Stimulated activated CD8-positive, alpha-beta memory T cell treated with anti-CD3 and anti-CD28 coated beads, Interleukin-12 subunit alpha, Interleukin-12 subunit beta, amount 100 ng/mL, for 24 hours (primary cell): ENCODE measurements around the gene RPS28.
"Not testable (repeated sequence)": the region's sequence is repeated elsewhere in the genome, so short reads cannot be mapped to it uniquely, and the experiment has no call there.

ENCODE experiments used
- DNase-seq: peaks from one replicate; pipeline ENCODE4 v3.0.0-alpha.2; 2020; ENCODE audit errors: extremely low read depth

Gene RPS28

DNA sequence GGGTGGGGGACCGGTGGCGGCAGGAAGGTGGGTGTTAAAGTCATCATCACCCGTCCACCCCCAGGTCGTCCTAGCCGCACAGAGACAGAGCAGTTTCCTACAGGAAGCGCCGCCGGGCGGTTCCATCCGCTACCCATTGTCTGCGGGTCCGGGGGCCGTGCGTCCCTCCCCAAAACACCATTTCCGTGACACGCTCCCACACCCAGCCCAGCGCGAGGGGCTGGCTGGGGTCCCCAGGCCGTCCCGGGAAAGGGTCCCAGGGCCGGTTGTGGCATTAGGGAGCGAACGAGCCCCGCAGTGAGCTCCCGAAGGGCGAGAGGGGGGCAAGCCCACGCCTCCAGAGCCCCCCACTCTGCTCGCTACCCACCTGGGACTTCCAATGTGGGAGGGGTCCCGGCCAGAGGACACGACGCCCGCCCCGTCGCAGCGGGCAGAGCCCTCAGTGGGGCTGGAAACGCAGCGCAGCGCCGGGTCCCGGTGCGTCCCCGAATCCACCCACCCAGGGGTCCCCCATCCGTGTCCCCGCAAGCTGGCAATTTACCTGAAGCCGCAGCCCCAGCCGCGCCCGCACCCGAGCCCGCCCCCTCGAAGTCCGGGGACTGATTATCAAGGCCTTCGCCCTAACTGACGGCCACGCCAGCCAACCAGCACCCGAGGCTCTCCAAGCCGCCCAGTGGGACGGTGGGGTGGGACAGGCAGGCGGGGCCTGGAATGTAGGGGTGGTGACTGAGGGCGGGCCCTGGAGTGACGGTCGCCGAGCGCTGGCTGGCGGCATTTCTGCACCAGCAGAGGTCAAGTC is 21.6 kb downstream of the RPS28 start, which contains the start of gene KANK3:
Gene KANK3 (minus strand): TSS at position 579 of the 799 bp plus-strand sequence. CDS start 5,434 bp downstream, outside the sequence.
- peak; percentile 82 for DNase-seq

DNA sequence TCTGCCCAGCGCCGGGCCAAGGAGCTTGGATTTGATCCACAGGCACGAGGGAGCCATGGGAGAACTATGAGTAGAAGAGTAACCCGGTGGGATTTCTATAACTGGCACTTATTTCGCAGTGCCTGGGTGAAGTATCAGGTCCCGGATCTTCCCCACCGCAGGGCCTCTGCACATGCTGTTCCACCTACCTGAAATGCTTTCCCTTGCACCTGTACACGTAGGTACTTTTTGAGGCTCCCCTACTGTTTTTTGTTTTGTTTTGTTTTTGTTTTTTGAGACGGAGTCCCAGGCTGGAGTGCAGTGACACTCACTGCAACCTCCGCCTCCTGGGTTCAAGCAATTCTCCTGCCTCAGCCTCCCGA is 22.2 kb downstream of the RPS28 start:
- DNase-seq: no peak

DNA sequence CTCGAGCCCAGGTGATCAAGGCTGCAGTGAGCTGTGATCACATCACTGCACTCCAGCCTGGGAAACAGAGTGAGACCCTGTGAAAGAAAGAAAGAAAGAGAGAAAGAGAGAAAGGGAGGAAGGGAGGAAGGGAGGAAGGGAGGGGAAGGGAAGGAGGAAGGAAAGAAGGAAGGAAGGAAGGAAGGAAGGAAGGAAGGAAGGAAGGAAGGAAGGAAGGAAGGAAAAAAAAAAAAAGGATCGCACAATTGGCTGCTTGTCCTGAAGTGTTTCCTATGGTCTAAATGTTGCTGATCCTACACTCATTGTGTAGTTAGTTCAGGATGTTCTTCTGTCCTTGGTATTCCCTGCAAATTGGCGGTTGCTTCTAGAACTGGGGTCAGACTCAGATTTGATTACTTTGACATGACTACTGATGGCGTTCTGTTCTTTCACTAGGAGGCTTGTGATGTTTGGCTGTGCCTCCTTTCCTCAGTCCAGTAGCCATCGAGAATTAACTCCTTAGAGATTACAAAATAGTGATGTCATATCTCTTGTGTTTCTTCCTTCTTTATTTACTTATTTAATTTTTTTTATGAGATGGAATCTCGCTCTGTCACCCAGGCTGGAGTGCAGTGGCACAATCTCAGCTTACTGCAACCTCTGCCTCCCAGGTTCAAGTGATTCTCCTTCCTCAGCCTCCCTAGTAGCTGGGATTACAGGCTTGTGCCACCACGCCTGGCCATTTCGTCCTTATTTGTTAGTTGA is 28.5 kb downstream of the RPS28 start:
- not testable (repeated sequence) for DNase-seq

DNA sequence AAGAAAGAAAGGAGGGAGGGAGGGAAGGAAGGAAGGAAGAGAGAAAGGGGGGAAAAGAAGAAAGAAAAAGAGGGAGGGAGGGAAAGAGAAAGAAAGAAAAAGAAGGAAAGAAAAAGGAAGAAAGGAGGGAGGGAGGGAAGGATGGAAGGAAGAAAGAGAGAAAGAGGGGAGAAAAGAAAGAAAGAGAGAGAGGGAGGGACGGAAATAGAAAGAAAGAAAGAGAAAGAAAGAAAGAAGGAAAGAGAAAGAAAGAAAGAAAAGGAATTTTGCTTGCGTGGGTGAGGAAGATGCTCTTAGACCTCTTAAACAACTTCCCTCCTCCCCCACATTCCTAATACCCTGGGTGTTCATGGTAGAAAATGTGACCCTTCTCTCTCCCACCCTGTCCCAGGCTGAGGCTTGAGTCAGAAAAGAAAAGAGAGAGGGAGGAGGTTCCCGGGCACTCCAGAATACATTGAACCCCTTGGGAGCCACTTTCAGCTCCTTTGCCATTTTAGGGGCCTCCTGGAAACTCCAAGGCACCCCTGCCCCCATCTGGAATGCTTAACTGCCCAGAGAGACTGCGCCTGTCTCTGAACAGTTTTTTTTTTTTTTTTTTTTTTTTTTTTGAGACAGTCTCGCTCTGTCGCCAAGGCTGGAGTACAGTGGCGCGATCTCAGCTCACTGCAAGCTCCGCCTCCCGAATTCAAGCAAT is 31.0 kb downstream of the RPS28 start:
- DNase-seq: no peak

DNA sequence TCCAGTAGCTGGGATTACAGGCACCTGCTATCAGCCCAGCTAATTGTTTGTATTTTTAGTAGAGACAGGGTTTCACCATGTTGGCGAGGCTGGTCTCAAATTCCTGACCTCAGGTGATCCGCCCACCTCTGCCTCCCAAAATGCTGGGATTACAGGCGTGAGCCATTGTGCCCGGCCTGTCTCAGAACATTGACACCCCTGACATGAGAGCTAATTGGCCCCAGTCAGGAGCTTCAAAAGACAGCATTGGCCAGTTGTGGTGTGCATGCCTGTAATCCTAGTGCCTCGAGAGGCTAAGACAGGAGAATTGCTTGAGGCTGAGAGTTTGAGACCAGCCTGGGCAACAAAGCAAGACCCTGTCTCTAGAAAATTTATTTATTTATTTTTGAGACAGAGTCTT is 31.5 kb downstream of the RPS28 start:
- DNase-seq: not testable (repeated sequence)

DNA sequence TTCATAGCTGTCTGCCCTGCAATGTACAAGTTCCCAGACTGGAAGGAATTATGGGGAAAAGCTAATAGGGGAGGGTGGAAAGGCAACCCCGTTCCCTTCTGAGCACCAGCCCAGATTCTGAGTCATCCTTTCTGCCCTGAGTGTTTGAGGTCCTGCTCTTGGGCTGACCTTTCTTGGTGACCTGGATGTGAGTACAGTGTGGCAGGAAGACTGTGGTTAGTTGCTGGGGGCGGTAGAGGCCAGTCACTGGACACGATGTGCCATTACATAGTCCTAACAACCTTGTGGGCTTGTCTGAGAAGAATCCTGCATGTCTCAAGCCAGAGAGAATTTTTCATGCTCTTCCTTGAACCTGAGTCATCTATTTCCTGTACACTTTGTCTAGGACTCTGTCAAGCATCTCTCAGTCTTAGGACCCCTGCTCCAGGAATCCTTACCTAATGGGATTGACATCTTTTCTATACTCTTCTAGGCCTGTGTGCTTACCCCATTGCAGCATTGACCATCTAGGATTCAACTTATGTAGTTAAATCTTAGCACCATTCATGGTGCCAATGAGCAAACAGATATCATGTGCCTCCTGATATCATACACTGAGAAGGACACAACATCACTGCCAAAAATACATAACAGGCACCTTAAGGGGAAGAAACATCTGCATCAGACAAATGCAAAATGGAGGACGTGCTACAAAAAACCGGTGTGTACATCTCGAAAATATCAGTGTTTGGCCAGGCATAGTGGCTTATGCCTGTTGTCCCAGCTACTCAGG is 34.5 kb downstream of the RPS28 start:
- DNase-seq: no peak

DNA sequence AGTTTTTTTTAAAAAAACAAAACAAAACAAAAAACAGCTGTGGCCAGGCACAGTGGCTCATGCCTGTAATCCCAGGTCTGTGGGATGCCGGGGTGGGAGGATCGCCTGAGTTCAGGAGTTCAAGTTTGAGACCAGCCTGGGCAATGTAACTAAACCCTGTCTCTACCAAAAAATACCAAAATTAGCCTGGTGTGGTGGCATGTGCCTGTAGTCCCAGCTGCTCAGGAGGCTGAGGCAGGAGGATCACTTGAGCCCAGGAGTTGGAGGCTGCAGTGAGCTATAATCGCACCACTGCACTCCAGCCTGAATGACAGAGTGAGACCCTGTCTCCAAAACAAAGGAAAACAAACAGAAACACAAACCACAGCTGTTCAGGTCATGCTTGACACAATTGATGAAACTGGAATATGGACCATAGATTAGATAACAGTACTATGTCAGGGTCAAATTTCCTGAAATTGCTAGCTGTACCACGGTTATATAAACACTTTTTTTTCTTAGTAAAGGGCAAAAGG is 35.8 kb downstream of the RPS28 start:
- no peak for DNase-seq

DNA sequence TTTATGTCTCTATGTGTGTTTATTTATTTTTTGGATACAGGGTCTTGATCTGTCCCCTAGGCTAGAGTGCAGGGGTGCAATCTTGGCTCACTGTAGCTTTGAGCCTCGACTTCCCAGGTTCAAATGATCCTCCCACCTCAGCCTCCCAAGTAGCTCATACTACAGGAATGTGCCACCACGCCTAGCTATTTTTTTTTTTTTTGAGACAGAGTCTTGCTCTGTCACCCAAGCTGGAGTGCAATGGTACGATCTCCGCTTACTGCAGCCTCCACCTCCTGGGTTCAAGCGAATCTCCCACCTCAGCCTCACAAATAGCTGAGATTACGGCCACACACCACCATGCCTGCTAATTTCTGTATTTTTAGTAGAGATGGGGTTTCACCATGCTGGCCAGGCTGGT is 37.7 kb downstream of the RPS28 start:
- DNase-seq: no peak

DNA sequence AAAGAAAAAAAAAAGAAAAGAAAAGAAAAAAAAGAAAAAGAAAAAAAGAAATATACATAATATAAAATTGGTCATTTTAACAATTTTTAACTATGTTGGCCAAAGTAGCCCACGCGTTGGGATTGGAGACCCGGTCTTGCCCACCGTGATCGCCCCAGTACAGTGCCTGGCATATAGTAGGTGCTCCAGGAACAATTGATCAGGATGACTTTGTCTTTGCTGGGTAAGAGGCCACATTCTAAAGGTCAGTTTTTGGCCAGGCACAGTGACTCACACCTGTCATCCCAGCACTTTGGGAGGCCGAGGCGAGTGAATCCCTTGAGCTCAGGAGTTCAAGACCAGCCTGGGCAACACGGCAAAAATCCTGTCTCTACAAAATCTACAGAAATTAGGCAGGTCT is 38.9 kb downstream of the RPS28 start:
- DNase-seq: no peak

DNA sequence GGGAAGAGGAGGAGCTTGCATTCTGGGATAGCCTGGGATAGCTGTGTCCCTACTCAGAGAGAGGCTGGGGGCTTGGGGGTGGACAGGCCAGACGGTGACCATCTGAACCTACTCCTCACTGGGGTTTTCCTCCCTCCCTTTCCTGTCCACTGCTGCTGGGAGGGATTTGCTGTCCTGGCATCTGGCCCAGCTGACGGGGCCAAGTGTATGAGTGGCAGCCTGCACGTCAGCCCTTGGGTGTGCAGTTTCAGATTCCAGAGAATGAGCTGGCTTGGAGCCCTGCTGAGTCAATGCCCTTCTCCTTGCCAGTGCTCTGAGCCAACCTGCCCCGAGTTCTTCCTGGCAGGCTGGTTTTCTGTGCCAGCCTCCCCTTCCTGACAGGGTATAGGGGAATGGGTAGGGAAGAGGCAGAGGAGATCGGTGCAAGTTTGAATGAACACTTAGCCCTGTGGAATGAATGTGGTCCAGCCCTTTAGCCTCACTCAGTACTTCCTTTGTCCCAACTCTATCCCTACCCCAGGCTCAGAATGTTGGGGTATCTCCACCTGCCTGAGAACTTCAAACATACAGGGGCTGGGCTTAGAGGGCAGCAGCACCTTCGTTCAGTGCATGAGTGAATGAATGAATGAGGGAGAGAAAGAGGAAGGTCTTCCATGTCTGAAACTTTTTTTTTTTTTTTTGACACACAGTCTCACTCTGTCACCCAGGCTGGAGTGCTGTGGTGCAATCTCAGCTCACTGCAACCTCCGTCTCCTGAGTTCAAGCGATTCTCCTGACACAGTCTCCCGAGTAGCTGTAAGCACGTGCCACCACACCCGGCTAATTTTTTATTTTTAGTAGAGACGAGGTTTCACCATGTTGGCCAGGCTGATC is 40.9 kb downstream of the RPS28 start:
- DNase-seq: no peak

DNA sequence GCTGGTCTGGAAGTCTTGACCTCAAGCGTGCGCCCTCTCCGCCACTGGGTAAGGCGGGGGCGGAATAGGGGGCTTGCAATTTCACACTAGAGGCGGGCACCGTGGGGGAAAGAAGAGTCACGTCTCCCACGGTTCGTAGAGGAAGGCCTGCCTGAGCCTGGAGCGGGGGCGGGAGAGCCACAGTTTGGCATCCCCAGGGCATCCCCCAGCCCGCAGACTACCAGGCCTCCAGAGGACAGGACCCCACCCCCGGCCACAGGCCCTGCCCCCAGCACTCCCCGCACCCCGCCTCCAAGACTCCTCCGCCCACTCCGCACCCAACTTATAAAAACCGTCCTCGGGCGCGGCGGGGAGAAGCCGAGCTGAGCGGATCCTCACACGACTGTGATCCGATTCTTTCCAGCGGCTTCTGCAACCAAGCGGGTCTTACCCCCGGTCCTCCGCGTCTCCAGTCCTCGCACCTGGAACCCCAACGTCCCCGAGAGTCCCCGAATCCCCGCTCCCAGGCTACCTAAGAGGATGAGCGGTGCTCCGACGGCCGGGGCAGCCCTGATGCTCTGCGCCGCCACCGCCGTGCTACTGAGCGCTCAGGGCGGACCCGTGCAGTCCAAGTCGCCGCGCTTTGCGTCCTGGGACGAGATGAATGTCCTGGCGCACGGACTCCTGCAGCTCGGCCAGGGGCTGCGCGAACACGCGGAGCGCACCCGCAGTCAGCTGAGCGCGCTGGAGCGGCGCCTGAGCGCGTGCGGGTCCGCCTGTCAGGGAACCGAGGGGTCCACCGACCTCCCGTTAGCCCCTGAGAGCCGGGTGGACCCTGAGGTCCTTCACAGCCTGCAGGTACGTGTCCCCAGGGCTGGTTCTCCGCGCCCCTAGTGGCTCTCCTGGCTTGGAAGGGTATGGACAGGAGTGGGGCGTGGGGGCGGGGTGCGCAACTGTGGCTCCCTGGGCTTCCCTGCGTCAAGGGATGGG is 42.8 kb downstream of the RPS28 start, which contains the start of gene ANGPTL4:
Gene ANGPTL4 (plus strand): TSS at position 353 of the 969 bp plus-strand sequence. CDS start 167 bp downstream, at position 520.
- DNase-seq: no peak

DNA sequence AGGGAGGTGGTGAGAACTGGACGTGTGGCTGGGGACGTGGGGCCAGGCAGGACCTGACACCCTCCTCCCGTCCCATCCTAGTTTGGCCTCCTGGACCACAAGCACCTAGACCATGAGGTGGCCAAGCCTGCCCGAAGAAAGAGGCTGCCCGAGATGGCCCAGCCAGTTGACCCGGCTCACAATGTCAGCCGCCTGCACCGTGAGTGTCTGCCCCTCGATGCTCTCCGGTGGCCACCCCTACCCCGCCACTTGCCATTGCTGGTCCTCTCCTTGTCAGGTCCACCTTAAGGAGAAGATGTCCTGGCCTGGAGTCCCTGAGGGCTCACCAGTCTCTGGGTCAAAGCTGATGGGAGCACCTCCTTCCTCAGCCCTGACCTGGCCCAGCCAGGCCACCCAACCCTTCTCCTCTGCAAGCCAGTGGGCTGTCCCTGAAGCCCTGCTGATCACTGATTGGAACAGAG is 44.9 kb downstream of the RPS28 start:
- DNase-seq: no peak

DNA sequence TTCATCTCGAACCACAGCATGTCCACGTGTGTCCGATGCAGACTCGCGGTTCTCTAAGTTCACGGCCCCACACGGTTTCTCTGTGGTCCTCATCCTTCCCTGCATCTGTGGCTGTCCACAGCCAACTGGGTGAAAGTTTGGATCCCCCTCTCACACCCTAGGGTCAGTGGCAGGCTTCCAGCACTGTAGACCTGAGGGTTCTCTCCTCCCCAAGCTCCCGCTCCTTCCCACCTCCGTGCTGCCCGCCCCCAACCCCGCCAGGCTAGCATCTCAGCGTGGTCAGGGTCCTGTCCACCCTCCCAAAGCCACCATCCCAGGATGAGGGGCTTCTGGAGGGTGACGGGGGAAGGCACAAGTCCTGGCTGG is 45.6 kb downstream of the RPS28 start:
- DNase-seq: no peak

DNA sequence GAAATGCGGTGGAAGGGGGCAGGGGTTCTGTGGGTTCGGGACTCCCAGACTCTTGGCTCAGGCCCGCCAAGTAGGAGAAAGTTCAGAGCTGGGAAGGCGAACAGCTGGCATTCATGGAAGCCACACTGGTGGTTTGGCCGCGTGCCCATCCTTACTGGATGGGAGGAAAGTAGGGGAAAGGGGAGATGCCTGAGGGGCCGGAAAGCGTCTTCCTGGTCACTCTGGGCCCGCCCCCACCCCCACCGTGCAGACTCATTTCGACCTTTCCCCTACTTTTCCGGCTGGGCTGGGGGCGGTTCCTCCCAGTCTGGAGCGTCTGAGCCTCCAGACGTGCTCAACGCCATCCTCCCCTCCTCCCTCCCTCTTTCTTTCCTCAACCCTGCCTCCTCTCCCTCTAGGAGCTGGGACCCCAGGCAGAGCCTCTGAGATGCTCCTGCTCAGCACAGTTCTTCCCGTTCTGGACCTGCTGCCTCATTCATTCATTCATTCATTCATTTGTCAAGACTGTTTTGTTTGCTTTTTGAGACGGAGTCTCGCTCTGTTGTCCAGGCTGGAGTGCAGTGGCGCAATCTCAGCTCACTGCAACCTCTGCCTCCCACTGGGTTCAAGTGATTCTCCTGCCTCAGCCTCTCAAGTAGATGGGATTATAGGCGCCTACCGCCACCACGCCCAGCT is 46.2 kb downstream of the RPS28 start:
- DNase-seq: no peak

DNA sequence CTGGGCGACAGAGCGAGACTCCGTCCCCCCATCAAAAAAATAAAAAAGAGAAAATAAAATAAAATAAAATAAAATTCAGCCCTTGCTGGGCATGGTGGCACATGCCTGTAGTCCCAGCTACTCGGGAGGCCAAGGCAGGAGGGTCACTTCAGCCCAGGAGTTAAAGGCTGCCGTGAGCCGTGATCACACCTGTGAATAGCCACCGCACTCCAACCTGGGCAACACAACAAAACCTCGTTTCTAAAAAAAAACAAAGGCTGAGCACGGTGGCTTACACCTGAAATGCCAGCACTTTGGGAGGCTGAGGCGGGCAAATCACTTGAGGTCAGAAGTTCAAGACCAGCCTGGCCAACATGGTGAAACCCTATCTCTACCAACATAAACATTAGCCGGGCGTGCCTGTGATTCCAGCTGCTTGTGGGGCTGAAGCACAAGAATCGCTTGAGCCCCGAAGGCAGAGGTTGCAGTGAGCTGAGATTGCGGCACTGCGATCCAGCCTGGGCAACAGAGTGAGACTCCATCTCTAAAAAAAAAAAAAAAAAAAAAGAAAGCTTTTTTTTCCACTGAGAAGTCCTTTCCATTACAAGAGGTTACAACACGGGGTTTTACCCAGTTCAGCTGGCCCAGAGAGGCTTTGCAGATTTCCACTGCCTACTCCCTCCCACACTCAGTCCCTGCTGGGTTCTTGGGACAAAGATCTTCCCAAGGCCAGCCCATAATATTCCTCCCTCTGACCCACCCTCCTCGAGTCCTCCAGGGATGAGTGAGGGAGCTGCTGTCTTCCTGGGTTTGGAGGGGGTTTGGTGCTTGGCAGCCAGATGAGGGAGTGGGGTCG is 49.1 kb downstream of the RPS28 start:
- no peak for DNase-seq

DNA sequence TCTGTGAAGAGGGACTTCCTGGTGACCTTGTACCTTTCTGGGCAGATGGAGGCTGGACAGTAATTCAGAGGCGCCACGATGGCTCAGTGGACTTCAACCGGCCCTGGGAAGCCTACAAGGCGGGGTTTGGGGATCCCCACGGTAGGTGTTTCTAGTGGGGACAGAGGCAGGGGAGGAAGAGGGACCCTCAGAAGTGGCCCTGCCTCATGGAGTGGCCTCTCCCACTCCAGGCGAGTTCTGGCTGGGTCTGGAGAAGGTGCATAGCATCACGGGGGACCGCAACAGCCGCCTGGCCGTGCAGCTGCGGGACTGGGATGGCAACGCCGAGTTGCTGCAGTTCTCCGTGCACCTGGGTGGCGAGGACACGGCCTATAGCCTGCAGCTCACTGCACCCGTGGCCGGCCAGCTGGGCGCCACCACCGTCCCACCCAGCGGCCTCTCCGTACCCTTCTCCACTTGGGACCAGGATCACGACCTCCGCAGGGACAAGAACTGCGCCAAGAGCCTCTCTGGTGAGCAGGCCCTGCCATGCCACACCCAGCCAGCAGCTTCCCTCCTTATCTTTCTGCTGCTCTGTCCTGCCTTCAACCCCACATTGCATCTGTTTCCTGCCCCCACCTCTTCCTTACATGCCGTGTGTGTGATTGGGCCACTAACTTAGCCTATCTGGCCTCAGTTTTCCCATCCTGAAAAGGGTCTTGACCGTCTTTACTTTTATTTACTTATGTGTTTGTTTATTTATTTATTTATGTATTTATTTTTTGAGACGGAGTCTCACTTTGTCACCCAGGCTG is 49.9 kb downstream of the RPS28 start:
- no peak for DNase-seq
